Measurements from ENCODE around the gene DNM3.

DNM3 gene

DNA sequence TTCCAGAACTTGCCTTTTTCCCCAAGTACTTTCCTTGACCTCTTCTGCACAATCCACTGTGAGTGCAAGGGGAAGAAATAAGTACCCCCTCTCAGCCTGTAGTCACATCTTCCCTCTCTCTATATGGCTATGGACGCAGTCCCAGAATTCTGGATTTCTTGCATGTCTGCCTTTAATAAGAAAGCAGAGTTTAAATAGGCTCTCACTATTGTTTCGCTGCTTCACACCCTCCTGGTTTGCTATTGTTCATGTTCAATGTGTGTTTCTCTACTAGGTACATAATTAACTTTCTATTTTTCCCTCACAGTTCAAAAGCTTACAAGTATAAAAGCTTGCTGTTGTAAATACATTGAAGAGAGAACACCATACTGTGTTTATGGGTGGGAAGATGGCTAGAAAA lies 397.7 kb downstream of the DNM3 start:
- DNase-seq (ENCODE audit: low read depth in 2 of 2) = no peak

- no peak for DNase-seq (ENCODE audit: low read depth in 2 of 2)
Observed at GRCh38 chr1:172239901-172240300, 398.6 kb downstream of the DNM3 start.

- no peak for DNase-seq (ENCODE audit: low read depth in 2 of 2)
Observed at GRCh38 chr1:172241540-172241939, 400.2 kb downstream of the DNM3 start.

DNA sequence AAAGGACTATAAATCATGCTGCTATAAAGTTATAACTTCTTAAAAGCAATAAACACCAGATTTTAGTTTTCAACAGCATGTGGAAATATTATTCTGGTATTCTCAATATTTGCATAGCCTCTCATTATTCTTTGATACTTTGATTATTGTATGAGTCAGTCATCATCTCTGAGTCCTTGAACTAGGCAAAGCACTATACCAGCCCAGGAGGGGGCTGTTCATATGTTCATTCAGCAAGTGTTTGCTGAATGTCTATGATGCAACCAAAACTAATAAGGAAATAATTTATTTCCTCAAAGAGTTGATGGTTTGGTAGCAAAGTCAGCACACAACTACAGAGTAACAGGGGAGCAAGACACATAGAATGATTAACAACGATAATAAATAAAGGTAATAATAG lies 403.6 kb downstream of the DNM3 start:
- no peak for DNase-seq (ENCODE audit: low read depth in 2 of 2)

GRCh38 chr1:172245788-172246187 lies 404.5 kb downstream of the DNM3 start:
- DNase-seq (ENCODE audit: low read depth in 2 of 2) = no peak

GRCh38 chr1:172246521-172247390 lies 405.5 kb downstream of the DNM3 start:
- no peak for DNase-seq (ENCODE audit: low read depth in 2 of 2)

DNA sequence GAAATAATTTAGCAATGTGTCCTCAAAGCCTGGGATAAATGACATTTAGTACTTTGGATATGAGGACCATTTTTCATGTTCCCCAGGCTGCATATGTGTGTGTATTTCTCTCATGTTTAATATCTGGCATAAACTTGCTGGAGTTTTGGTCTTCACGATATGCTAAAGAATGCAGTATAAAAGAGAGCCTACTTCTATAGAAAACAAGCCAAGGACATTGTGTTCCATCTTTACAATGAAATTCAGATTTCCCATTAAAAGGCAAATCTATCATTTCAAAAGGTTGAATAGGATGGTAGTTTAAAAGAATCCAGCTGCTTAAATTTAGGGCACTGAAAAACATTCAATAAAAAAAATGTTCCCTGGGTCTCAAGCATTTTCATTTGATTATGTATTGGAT lies 410.2 kb downstream of the DNM3 start:
- DNase-seq (ENCODE audit: low read depth in 2 of 2) = no peak

DNA sequence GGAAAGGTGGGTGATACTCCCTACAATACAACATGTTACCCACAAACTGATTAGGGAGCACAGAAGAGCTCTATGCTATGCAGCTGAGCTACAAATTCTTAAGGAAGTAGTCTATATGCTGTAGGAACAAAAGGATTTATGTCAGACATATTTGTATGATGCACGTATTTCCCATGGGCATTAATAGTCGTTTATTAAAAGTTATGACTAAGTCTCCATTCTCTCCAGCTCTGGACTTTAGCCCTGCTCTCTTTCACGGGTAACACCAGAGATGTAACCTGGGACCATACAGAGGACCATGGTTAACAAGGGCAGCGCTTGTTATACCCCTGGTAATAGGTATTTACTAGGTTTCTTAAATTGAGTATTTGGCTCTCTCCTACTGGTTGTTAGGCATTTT lies 411.0 kb downstream of the DNM3 start:
- DNase-seq (ENCODE audit: low read depth in 2 of 2) = no peak

DNA sequence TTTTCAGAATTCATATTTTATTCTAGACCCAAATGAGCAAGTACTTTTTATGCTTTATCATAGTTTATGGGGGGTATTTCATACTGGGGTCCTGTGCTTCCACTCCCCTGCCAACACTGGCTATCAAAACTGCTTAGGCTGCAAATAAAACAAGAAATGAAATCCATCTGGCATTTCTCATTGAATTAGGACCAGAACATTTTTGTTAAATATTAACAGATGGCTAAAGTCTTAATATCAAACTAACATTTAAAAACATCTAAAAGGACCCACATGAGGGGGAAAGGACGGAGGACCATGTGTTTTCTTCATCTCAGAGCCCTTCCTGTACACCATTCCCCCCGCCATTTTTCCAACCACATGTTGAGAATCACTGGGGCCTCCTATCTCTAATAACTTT lies 411.7 kb downstream of the DNM3 start:
- DNase-seq (ENCODE audit: low read depth in 2 of 2) = no peak

GRCh38 chr1:172254521-172255222 lies 413.4 kb downstream of the DNM3 start:
- no peak for DNase-seq (ENCODE audit: low read depth in 2 of 2)

DNA sequence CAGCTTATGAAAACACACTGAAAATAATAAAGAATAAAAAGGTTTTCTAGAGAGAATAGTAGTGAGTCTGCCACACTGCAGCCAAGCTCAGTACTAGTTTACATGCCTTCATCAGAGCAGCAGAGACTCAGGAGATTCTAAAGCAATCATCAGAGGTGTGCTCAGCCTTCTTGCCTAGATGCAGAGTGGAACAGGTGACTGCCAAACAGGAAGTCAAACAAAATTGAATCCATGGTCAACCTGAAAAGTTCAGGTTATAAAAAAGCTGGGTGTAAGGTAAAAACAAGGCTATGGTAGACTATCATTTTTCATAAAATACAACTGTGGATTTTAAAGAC lies 413.9 kb downstream of the DNM3 start:
- DNase-seq (ENCODE audit: low read depth in 2 of 2) = no peak

GRCh38 chr1:172265905-172266304 lies 424.6 kb downstream of the DNM3 start:
- no peak for DNase-seq (ENCODE audit: low read depth in 2 of 2)

DNA sequence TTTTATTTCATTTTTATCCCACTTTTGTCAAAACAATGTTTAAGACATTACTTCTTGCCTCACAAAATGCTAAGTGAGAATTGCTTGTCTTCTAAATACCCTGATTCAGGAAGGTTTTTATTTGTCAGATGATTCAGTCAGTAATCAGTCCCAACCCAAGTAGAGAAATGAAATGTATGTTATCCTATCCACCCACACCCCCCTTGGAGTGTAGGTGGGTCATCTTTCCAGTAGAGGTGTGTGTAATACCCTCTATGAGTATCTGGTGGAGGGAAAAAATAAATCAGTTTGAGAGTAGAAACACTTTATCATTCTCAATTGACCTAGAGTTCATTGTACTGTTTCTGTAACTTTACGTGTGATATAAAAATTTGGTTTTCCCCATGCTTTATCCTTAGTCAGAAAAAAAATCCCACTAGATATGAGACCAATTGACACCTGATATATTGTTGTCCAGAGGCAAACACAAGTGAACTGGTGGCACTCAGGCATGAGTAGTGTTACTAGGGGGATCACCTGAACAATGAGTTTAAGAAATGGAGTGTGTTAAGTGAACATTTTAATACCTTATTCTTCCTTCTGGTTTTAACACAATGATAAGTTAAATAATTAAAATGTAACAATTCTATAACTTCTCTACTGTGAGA lies 425.4 kb downstream of the DNM3 start:
- DNase-seq (ENCODE audit: low read depth in 2 of 2) = no peak

DNA sequence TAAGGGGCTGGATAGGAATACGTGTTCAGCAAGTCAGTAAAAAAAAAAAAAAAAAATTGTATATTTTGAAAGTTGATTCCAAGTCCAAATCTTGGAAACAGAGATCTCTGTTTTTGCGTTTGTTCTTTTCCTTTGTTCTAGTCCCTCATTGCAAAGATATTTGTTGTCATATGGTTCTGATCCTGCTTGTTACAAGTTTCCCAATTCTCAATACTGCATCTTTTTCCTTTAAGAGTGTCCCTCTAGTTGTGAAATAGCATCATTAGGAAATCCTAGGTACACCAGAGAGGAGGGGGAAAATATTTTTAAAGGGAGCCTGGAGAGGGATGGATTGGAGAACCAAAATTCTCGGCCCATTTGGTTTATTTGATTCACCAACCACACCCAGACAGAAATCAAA lies 426.9 kb downstream of the DNM3 start:
- DNase-seq (ENCODE audit: low read depth in 2 of 2) = no peak

DNA sequence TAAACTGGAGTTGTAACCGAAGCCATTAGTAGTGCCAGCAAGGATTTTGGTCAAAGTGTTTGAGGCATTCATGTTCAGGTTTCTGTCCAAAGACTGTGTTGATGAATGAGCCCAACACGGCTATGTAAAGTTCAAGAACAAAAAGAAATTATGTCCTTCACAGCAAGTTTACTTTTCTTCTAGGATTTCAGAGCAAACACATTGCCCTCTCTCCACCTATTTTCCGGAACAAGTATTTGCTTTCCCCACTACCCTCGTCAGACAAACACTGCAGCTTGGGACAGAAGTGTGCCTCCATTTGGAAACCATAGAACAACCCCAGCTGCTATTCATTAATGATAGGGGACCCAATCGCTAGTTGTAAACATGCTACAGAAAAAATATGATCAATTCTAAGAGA lies 427.8 kb downstream of the DNM3 start:
- no peak for DNase-seq (ENCODE audit: low read depth in 2 of 2)

- DNase-seq (ENCODE audit: low read depth in 2 of 2) = no peak
Observed at GRCh38 chr1:172269644-172270043, 428.3 kb downstream of the DNM3 start.

GRCh38 chr1:172270605-172271004 lies 429.3 kb downstream of the DNM3 start:
- no peak for DNase-seq (ENCODE audit: low read depth in 2 of 2)

- DNase-seq (ENCODE audit: low read depth in 2 of 2) = no peak
Observed at GRCh38 chr1:172272087-172272486, 430.8 kb downstream of the DNM3 start.

- DNase-seq (ENCODE audit: low read depth in 2 of 2) = no peak
Observed at GRCh38 chr1:172273647-172274396, 432.5 kb downstream of the DNM3 start.

- DNase-seq (ENCODE audit: low read depth in 2 of 2) = no peak
Observed at GRCh38 chr1:172275478-172275877, 434.2 kb downstream of the DNM3 start.

DNA sequence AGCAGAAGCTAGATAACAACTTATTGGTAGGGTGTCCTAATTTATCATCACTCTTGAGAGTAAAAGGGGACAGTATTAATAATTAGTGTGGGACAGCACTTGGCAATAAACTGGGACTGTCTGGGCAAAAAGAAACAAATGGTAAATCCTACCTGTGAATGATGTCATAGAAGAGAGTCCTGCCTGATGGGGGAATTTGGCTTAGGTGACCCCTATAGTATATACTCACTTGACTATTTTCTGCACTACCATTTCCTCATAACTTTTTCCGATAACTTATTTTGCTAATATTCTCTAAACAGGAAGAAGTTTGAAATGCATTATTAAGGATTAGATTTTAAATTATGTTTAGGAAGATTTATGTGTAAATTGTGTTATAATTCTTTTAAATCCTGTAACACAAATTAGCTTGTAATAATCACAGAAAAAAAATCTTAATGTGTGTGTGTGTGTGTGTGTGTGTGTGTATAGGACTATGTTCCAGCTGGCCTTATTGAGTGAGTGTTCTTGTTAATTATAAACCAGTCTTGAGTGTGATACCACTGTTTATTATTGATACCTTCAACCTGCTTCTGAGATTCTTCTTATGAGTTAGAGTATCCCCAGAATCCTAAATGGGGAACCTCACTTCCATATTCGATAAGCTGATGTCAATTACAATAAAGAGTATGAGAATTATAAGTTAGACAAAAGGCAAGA lies 435.0 kb downstream of the DNM3 start:
- no peak for DNase-seq (ENCODE audit: low read depth in 2 of 2)

GRCh38 chr1:172277275-172277674 lies 436.0 kb downstream of the DNM3 start:
- DNase-seq (ENCODE audit: low read depth in 2 of 2) = no peak
